PC-9 (cell line): Measurements from ENCODE around the gene FANCI. TPM values are rescaled to one million over a fixed set of nuclear protein-coding genes. Genes with fewer than 3 reads are reported as not detected.

Source experiments
- BruUV-seq: library from RNA; stranded (reverse); fragments of 400-500 nt; replicated peaks from 2 replicates; lab custom pipeline; 2021; lab: Mats Ljungman, UMichigan
- CTCF ChIA-PET: fragments of 300-600 bp; sonication (Branson Sonifier 250); formaldehyde crosslinking; loops from one replicate; lab custom pipeline; 2022; ENCODE audit warnings: antibody characterized with exemption; lab: Charles Lee
- POLR2A ChIA-PET: fragments of 300-600 bp; sonication (Branson Sonifier 250); formaldehyde crosslinking; loops from one replicate; lab custom pipeline; 2022; ENCODE audit warnings: antibody characterized with exemption; ENCODE audit not compliant: unreplicated experiment; lab: Charles Lee
- DNase-seq, 2 experiments: peaks; one replicate each; pipeline versions ENCODE4 v3.0.0 to v3.0.0-alpha.2; 2015 to 2022; ENCODE audit warnings: mixed read lengths in 1 of 2
- H2AFZ ChIP-seq: fragments of 200-600 bp; sonication (generic); 2 replicates; pipeline ENCODE4 v1.8.1; 2017; ENCODE audit warnings: antibody characterized with exemption
- H3F3A ChIP-seq: fragments of 200-600 bp; sonication (generic); 2 replicates; pipeline ENCODE4 v1.8.1; 2017; ENCODE audit warnings: antibody characterized with exemption, mild to moderate bottlenecking, low read depth; ENCODE audit not compliant: insufficient read depth
- H3K27ac ChIP-seq: fragments of 200-600 bp; sonication (generic); 2 replicates; pipeline ENCODE4 v1.6.1; 2016; ENCODE audit warnings: mixed run types
- H3K27me3 ChIP-seq: fragments of 200-600 bp; sonication (generic); 2 replicates; pipeline ENCODE4 v1.6.1; 2016; ENCODE audit warnings: low read depth, mixed run types; ENCODE audit not compliant: insufficient read depth
- H3K36me3 ChIP-seq: fragments of 200-600 bp; sonication (generic); 2 replicates; pipeline ENCODE4 v1.6.1; 2016; ENCODE audit warnings: low read depth, mixed run types
- H3K4me1 ChIP-seq: fragments of 200-600 bp; sonication (generic); replicated peaks from 2 replicates; pipeline ENCODE4 v1.6.1; 2016; ENCODE audit warnings: mixed run types; ENCODE audit not compliant: insufficient read depth
- H3K4me2 ChIP-seq: fragments of 200-600 bp; sonication (generic); 2 replicates; pipeline ENCODE4 v1.6.1; 2017; ENCODE audit warnings: mixed run types
- H3K4me3 ChIP-seq: fragments of 200-600 bp; sonication (generic); 2 replicates; pipeline ENCODE4 v1.6.1; 2016; ENCODE audit warnings: mixed run types
- H3K79me2 ChIP-seq: fragments of 200-600 bp; sonication (generic); 2 replicates; pipeline ENCODE4 v1.6.1; 2017; ENCODE audit warnings: low read depth, mixed run types
- H3K9me2 ChIP-seq: fragments of 200-600 bp; sonication (generic); 2 replicates; pipeline ENCODE4 v1.8.1; 2017; ENCODE audit warnings: mild to moderate bottlenecking; ENCODE audit not compliant: insufficient read depth
- H3K9me3 ChIP-seq: fragments of 200-600 bp; sonication (generic); 2 replicates; pipeline ENCODE4 v1.8.1; 2016; ENCODE audit warnings: low read depth; ENCODE audit not compliant: insufficient read depth
- H4K20me1 ChIP-seq: fragments of 200-600 bp; sonication (generic); 2 replicates; pipeline ENCODE4 v1.8.1; 2017; ENCODE audit not compliant: insufficient read depth
- CTCF ChIP-seq: fragments of 200-600 bp; sonication (generic); conservative IDR thresholded peaks from 2 replicates; pipeline ENCODE4 v1.6.1; 2017; ENCODE audit warnings: mixed run types, antibody characterized with exemption, mild to moderate bottlenecking, moderate library complexity
- EZH2 ChIP-seq: fragments of 200-600 bp; sonication (generic); IDR thresholded peaks from 2 replicates; pipeline ENCODE4 v1.8.0; 2017; ENCODE audit warnings: antibody characterized with exemption, low read depth
- intact Hi-C: fragments of 100-400 bp; cut with micrococcal nuclease; formaldehyde crosslinking; loops from one replicate; pipeline ENCODE4 v1.10.0; 2022; ENCODE audit not compliant: unreplicated experiment
- total RNA-seq: library from RNA; stranded (reverse); gene quantifications from 2 replicates; pipeline ENCODE4 v1.2.3, GENCODE V29; 2021

FANCI gene
- total RNA-seq, 1 experiment from 2014 or later = 126 TPM

- ChIA-PET CTCF (no interaction called here), POLR2A (no interaction called here)
- Histone ChIP-seq H3K79me2 (no peaks in the 10 kb centered on the region), H2AFZ (no peak overlapping the region), H3K4me3 (no peak overlapping the region), H3K4me1 (no peaks in the 10 kb centered on the region), H3F3A (no peaks in the 10 kb centered on the region; the same call in 1 of the 2 replicates), H3K36me3 (no peaks in the 10 kb centered on the region), H3K9me2 (no peaks in the 10 kb centered on the region), H3K27ac (no peak overlapping the region), H4K20me1 (no peaks in the 10 kb centered on the region), H3K4me2 (no peak overlapping the region), H3K27me3 (no peaks in the 10 kb centered on the region), H3K9me3 (no peaks in the 10 kb centered on the region)
- no TSS peak for BruUV-seq
- intact Hi-C loops = loop anchor here (5.0 kb wide), 2 partner anchors 33 to 93 kb away; partner anchors contain the start of gene FANCI
- no peak for TF ChIP-seq EZH2
- no peak for TF ChIP-seq CTCF
- no peak for DNase-seq
Observed at GRCh38 chr15:89209057-89209456, 34.7 kb upstream of the FANCI start.

- CTCF ChIA-PET = no interaction called here
- no peaks in the 10 kb centered on the region for H3K36me3 ChIP-seq
- no peaks in the 10 kb centered on the region for H3F3A ChIP-seq
- no peak overlapping the region for H3K27ac ChIP-seq
- intact Hi-C loops = no loop called here
- no peaks in the 10 kb centered on the region for H3K79me2 ChIP-seq
- H3K4me1 ChIP-seq = no peaks in the 10 kb centered on the region
- 0 out of 2 replicates have a peak, but pooled peaks cover 5% of the 10 kb centered on the region for H3K27me3 ChIP-seq
- no peaks in the 10 kb centered on the region for H4K20me1 ChIP-seq
- TF ChIP-seq CTCF (no peak), EZH2 (no peak)
- no peak overlapping the region for H2AFZ ChIP-seq
- no peaks in the 10 kb centered on the region for H3K9me2 ChIP-seq
- DNase-seq = no peak
- no peak overlapping the region for H3K4me2 ChIP-seq
- H3K4me3 ChIP-seq = no peak overlapping the region
- no TSS peak for BruUV-seq
- POLR2A ChIA-PET = no interaction called here
- H3K9me3 ChIP-seq = no peaks in the 10 kb centered on the region
Observed at GRCh38 chr15:89211678-89212170, 32.1 kb upstream of the FANCI start.

- BruUV-seq = no TSS peak
- POLR2A ChIA-PET = no interaction called here
- CTCF ChIA-PET = no interaction called here
- Histone ChIP-seq H3K27me3 (peaks cover 15% of the 10 kb centered on the region; the same call in 1 of the 2 replicates), H3K9me3 (no peaks in the 10 kb centered on the region), H3K9me2 (no peaks in the 10 kb centered on the region), H4K20me1 (no peaks in the 10 kb centered on the region), H3K79me2 (no peaks in the 10 kb centered on the region), H3K4me2 (no peak overlapping the region), H2AFZ (no peak overlapping the region), H3K36me3 (no peaks in the 10 kb centered on the region), H3F3A (no peaks in the 10 kb centered on the region), H3K4me3 (no peak overlapping the region), H3K27ac (no peak overlapping the region), H3K4me1 (no peaks in the 10 kb centered on the region)
- intact Hi-C loops = no loop called here
- DNase-seq = no peak
- TF ChIP-seq EZH2 (no peak), CTCF (no peak)
Observed at GRCh38 chr15:89215627-89216026, 28.2 kb upstream of the FANCI start.
